HG03469 (cell line): ENCODE data around the gene CXCL16.
"Not testable (repeated sequence)": the region's sequence is repeated elsewhere in the genome, so short reads cannot be mapped to it uniquely, and the experiment has no call there.

Experiments used
- ATAC-seq: cut with Tn5 transposase; IDR thresholded peaks from one replicate; pipeline ENCODE4 v1.9.1; 2021; ENCODE audit warnings: mild to moderate bottlenecking, moderate library complexity, moderate number of reproducible peaks; ENCODE audit not compliant: unreplicated experiment

The CXCL16 gene

GRCh38 chr17:4721203-4722135 lies 18.3 kb downstream of the CXCL16 start:
- no peak for ATAC-seq

GRCh38 chr17:4720787-4721186 lies 18.9 kb downstream of the CXCL16 start:
- ATAC-seq, result no peak

GRCh38 chr17:4719684-4720221 lies 20.0 kb downstream of the CXCL16 start:
- no peak for ATAC-seq

GRCh38 chr17:4719146-4719545 lies 20.6 kb downstream of the CXCL16 start:
- no peak for ATAC-seq

GRCh38 chr17:4718276-4718675 lies 21.5 kb downstream of the CXCL16 start:
- no peak for ATAC-seq

GRCh38 chr17:4717791-4718190 lies 21.9 kb downstream of the CXCL16 start:
- ATAC-seq, result no peak

GRCh38 chr17:4716081-4716480 lies 23.6 kb downstream of the CXCL16 start:
- ATAC-seq, result no peak

GRCh38 chr17:4715063-4715744 lies 24.5 kb downstream of the CXCL16 start:
- no peak for ATAC-seq

GRCh38 chr17:4714340-4715062 lies 25.2 kb downstream of the CXCL16 start:
- ATAC-seq, result not testable (repeated sequence)

GRCh38 chr17:4712526-4712925 lies 27.2 kb downstream of the CXCL16 start:
- ATAC-seq, result no peak

- ATAC-seq, result no peak
Measured at GRCh38 chr17:4711661-4712181, 28.0 kb downstream of the CXCL16 start.

GRCh38 chr17:4710693-4711634 lies 28.8 kb downstream of the CXCL16 start:
- ATAC-seq, result no peak

GRCh38 chr17:4709794-4710692 lies 29.7 kb downstream of the CXCL16 start, which contains the start of gene ARRB2:
ARRB2 (plus strand) TSS chr17:4710632; CDS start chr17:4710722, 90 bp downstream.
- ATAC-seq, result peak; percentile 59

- no peak for ATAC-seq
Measured at GRCh38 chr17:4708436-4708835, 31.3 kb downstream of the CXCL16 start.

GRCh38 chr17:4706121-4706520 lies 33.6 kb downstream of the CXCL16 start:
- no peak for ATAC-seq

- no peak for ATAC-seq
Measured at GRCh38 chr17:4704991-4705390, 34.7 kb downstream of the CXCL16 start.

- ATAC-seq, result not testable (repeated sequence)
Measured at GRCh38 chr17:4704574-4704907, 35.2 kb downstream of the CXCL16 start.

- ATAC-seq, result no peak
Measured at GRCh38 chr17:4703330-4703691, 36.4 kb downstream of the CXCL16 start.

GRCh38 chr17:4701116-4701515 lies 38.6 kb downstream of the CXCL16 start:
- no peak for ATAC-seq
